ENCODE measurements around the gene LCN10.
"Not testable (repeated sequence)": the region's sequence is repeated elsewhere in the genome, so short reads cannot be mapped to it uniquely, and the experiment has no call there.

LCN10 gene

DNA sequence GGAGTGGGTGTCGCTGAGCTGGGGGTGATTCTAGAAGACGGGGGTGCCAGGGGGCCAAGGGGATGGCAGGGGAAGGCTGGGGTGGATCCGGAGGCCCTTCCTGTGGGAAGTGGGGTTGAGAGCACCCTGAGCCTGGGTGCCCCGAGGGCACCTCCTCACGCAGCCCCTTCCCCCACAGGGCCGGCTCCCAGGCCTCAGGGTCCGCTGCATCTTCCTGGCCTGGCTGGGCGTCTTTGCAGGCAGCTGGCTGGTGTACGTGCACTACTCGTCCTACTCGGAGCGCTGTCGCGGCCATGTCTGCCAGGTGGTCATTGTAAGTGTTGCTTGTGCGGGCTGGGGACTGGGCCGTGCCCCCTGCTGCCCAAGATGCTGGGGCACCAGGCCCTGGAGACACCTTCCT, 25.3 kb downstream of the LCN10 start:
- DNase-seq, result no peak

DNA sequence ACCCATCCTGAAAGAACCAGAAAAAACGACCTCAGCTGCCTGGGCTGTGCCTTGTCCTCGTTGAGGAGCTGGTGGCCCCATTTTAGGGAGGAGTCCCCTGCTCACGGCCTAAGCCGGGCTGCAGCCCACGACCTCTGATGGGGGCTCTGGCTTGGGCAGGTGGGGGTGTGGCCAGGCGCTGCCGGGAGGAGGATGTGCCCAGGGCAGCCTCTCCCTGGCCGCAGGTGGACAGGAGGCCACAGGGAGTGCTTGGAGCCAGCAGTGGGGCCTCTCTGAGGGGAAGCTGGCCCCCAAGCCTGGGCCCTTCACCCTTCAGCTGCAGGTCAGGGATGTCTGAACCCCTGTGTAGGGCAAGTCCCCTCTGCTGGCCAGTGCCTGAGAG, 27.9 kb downstream of the LCN10 start:
- DNase-seq, result no peak

DNA sequence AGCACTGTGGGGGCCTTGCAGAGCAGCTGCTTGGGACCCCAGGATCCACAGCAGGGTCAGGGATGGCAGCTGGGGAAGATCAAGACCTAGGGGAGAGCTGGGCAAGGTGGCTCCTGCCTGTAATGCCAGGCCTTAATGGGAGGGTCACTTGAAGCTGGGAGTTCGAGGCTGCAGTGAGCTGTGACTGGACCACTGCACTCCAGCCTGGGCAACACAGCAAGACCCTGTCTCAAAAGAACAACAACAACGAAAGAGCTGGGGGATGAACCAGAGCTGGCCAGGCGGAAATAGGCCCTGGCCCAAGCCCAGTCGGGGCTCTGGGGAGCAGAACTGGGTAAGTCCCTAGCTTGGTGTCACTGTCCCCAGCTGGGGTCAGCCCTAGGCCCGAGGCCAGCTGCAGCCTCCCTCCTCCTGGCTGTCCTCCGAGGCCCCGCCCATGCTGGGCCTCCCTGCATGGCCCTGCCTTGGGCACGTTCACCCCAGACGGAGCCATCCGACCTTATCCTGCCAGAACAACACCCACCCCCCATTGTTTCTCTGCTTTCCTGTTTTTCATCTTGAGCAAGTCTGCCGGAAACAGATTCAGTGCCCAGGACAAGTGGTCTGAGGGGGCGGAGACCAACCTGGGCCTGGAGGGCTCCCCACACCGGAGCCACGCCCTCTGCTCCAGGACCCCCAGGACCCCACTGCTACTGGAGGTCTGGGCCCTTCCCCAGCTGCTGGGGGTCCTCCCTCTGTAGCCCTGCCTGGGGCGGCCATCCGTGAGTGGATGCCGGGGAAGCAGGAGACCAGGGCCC, 28.4 kb downstream of the LCN10 start:
- DNase-seq, result no peak

DNA sequence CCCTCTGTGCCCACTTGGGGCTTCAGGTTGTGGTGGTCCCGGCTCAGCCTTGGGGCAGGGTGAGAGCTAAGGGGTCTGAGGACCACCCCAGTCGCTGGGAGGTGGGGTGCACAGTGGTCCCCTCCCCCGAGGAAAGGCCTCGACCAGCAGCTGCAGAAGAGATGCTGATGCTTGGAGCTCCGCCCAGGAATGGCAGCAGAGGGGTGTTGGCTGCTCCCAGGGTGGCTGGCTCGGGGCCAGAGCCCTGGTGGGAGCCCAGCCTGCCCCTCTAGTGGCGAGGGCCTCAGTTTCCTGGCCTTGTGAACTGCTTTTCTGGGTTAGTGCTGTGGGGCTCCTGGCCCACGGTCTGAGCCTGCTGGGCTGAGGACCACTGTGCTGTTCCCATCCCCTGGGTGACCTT, 29.2 kb downstream of the LCN10 start:
- no peak for DNase-seq

DNA sequence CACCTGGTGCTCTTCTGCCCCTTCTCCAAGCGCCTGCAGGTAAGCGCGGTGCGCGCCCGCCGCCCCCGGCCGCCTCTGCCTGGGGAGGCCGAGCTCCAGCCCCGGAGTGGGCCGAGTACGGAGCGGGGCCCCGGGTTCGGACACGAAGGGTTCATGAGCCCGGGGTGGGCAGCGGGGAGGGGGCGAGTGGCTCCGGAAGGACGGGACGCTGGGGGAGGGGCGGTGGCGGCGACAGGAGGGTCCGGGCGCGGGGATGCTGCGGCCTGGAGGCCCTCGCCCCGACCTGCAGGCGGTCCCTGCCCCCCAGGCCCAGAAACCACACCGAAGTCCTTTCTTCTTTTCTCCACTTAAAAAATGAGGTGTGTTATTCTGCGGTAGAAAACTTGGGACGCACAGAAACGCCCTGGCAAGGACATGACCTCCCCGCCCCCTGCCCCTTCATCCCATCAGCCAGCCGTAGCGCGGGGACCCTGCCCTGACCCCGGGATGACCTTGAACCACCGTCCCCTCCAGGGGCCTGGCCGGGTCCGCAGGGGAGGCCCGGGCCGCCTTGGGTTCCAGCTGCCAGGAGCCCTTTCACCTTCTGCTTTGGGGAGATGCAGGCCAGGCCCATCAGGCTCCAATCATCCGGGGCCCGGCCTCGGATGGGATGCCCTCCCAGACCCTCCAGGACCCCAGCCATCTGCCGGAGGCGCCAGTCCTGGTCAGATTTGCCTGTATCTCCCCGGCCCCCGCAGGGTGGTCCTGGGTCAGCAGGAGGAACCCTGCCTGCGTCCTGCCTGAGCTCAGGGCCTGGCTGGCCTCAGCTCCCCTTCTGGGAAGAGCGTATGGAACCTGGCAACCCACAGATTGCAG, 29.8 kb downstream of the LCN10 start:
- no peak for DNase-seq

DNA sequence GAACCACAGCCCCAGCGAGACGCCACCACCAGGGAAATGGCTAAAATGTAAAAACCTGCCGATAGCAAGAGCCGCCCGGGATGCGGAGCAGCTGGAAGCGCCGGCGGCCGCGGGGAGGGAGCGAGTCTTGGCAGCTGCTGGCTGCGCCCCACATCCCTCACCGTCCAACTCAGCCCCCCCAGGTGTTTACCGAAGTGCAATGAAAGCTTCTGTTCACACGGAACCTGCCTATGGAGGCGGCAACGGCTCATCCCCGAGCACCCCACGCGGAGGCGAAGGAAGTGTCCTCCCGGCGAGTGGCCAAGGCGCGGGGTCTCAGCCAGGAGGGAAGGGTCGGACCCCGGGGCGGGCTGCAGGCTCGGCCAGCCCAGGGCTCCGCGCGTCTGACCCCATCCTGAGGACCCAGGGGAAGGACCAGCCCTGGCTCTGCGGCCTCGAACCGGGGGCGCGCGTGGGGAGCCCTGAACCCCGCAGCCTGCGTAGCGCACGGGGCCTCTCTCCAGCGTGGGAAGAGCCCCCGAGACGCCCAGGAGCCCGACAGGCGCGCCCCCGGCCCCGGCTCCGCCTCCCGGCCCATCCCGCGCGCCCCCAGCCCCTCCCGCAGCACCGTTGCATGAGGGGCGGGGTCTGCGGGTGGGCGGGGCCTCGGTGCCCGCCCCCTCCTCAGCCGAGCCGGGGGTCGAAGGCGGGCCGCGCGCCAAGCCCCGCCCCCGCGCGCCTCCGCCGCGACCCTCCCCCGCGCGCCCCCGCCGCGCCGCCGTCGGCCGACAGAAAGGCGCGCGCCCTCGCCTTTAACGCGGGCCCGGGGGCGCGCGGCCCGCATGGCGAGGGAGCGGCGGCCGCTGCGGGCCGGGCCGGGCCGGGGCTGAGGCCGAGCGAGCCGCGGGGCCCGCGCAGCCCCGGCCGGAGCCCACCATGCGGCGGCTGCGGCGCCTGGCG, 30.7 kb downstream of the LCN10 start, which contains the start of gene DIPK1B:
Gene DIPK1B (plus strand): TSS at position 822 of the 939 bp plus-strand sequence. CDS start 94 bp downstream, at position 916.
- no peak for DNase-seq

DNA sequence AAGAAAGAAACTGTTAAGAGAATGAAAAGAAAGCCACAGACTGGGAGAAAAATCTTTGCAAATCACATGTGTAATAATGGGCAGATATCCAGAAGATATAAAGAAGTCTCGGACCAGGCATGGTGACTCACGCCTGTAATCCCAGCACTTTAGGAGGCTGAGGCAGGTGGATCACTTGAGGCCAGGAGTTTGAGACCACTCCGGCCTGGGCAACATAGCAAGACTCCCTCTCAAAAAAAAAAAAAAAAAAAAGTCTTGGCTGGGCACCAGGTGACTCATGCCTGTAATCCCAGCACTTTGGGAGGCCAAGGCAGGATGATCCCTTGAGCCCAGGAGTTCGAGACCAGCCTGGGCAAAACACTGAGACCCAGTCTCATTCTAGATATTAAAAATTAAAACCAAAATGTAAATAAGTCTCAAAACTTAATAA, 31.5 kb downstream of the LCN10 start:
- DNase-seq, result not testable (repeated sequence)

DNA sequence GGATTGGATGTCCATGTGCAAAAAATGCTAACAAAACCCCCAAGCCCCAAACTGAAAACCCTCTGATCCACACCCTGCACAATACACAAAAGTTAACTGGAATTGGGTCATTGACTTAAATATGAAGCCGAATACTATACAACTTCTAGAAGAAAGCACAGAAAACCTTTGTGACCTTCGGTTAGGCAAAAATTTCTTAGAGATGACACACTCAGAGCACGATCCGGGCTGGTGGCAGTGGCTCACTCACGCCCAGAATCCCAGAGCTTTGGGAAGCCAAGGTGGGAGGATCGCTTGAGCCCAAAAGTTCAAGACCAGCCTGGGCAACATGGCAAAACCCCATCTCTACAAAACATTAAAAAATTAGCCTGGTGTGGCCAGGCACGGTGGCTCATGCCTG, 32.2 kb downstream of the LCN10 start:
- no peak for DNase-seq

DNA sequence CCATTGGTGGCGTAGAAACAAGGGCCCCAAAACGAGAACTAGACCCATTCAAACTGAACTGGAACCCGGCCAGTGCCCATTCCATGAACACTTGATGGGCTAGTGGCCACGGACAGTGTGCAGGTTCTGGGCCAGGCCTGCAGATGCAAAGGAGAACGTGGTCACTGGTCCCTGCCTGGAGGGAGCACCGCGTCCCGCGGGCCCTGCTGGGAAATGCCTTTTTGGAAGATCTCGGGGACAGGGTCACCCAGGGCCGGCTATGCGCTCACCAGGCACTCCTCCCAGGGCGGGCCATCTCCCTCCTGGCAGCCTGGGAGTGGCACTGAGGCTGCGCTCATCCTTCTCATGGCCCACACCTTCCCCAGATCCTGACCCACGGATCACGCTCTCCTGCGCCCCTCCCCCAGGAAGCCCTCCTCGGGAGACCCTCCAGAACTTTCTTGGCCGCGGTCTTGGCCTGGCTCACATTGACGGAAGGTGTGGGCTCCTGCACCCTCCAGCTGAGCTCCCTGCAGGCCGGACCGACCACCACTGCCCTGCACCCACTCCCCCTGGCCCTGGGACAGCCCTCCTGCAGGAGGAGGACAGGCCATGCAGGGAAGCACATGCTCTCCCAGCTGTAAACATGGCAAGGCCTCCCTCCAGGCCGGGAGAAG, 33.2 kb downstream of the LCN10 start:
- no peak for DNase-seq

DNA sequence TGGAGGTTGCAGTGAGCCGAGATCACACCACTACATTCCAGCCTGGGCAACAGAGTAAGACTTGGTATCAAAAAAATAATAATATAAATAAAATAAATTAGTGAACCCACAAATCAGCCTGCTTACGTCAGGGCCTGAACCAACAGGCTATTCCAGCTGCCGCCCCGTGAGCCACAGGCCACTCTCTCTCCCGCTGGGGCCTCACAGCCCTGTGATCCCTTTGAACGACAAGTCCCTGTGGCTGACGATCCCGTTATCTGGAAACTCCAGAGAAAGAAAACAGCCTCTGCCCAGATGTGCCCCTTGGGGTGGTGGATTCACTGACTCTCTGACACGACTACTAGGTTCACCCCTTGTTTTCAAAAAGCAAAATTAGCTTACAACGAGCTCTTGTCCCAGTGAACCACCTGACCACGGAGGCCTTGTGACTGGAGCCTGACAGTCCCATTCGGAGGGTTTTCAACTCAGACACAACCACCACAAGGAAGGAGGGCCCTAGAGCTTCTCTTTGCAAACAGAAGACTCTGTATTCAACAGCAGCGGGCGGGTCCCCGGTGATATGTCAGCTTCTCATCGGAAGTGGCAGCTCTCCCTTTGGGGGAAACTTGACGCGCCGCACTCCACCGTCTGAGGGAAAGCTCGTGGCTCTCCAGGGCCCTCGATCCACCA, 34.8 kb downstream of the LCN10 start:
- no peak for DNase-seq

DNA sequence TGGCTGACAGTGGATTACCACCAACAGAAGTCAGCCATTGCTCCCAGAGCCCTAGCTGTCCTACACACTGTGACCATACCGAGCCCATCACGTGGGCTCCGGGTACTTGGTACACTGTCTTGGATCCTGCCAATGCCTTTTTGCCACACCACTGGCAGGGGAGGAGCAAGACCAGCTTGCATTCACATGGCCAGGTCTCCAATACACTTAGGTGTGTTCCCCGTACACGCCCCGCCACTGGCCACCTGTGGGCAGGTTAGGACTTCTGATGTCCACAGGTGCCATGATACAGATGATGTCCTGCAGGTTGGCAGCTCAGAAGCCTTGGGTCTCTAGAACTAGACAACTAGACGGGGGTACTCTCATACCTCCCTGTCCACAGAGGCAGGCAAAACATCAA, 35.7 kb downstream of the LCN10 start:
- DNase-seq, result no peak

DNA sequence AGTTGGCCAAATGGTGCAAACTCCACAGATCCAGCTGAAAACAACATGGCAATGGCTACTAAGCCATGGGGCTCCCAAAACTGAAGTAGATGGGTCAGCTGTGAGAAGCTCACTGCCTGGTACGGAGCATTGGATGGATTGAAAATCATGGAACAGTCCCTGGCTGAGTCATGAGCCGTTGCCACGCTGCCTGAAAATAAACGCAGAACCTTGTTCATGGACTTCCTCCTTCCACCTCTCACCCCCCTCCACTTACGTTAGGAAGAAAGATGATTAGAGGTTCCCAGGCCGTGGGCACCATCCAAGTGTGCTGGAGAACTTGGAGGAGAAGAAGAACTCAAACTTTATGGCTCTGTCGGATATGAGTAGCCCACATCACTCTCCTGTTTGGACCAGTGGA, 37.2 kb downstream of the LCN10 start:
- no peak for DNase-seq

DNA sequence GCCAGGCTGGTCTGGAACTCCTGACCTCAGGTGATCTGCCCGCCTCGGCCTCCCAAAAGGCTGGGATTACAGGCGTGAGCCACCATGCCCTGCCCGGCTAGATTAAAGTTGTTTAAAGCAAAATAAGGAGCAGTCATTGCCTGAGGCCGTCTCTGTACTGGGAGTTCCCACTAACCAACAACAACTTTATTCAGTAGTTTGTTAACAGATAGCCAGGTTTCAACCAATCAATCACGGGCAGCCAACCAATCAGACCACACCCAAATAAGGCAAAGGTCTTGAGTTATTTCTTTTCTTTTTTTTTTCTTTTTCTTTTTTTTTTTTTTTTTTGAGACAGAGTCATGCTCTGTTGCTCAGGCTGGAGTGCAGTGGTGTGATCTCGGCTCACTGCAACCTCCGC, 38.0 kb downstream of the LCN10 start:
- DNase-seq, result not testable (repeated sequence)

DNA sequence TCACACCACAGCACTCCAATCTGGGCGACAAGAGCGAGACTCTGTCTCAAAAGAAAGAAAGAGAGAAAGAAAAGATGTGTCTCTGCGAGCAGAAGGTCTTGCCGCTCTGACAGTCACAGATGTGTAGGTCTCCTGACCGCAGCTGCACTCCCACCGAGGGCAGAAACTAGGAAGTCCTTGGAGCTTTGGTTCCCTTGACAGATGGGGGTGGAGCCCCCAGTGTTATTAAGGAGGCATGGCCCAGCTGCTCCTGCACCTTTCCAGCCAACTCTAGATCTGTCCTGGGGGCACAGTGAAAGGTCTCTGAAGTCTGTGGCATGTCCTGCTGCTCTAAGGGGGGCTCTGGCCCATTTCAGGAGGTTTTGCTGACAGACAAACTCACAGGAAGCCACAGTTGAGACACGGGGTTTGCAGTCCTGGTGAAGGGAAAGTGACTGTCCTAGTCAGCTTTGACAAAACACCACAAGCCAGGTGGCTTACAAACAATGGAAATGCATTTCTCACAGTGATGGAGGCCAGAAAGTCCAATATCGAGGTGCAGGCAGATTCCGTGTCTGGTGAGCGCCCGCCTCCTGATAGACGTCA, 39.4 kb downstream of the LCN10 start:
- no peak for DNase-seq

DNA sequence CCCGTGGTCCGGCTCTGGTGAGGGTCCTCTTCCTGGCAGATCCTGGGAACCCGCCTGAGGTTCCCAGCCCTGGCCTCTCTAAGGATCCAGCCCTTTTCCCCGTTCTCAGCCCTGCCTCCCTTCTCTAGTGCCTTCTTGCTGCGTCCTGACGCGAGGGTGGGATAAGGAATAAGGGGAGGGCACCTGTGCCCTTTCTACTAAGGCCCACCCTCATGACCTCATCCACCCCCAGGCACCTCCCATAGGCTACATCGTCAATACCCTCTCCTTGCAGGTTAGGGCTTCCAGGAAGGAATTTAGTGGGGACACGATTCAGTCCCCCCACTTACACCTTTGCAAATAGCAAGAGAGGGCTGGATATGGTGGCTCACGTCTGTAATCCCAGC, 41.1 kb downstream of the LCN10 start:
- DNase-seq, result no peak

DNA sequence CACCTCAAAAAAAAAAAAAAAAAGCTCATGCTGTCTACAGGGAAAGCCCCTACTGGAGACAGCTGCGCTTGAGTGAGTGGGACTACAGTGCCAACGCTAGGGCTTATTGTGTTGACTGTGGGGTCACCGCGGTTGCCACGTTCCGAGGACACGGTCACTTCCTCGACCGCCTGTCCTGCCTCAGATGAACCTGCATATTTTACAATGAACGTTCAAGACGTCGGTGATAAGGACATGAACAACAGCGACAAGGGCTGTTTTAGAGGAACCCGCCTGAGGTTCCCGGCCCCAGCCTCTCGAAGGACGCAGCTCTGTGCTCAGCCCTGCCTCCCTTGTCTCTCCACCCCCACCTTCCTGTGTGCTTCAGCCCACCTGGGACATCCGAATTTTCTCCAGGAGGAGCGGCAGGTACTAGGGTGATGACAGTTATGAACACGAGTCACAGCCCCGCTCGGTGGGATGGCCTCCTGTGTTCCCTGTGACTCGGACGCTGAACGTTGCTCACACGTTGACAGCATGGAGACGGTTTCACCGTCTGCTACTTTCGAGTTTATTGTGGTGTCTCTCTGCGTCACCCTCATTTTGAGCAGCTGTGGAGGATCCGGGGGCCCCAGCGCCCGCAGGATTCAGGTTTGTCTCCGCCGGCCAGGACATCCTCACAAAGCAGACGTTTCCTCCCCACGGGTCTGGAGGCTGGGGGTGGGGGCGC, 41.6 kb downstream of the LCN10 start:
- no peak for DNase-seq

DNA sequence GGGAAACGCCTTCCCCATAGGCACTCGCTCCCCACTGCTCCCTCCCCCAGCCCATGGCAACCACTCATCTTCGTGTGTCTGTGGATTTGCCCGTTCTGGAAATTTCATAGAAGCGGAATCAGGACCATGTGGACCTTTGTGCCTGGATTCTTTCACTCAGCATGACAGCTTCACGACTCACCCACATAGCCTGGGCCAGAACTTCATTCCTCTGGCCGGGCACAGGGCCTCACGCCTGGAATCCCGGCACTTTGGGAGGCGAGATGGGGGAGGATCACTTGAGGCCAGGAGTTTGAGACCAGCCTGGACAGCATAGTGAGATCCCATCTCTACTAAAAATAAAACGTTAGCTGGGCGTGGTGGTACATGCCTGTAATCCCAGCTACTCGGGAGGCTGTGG, 42.4 kb downstream of the LCN10 start:
- no peak for DNase-seq

DNA sequence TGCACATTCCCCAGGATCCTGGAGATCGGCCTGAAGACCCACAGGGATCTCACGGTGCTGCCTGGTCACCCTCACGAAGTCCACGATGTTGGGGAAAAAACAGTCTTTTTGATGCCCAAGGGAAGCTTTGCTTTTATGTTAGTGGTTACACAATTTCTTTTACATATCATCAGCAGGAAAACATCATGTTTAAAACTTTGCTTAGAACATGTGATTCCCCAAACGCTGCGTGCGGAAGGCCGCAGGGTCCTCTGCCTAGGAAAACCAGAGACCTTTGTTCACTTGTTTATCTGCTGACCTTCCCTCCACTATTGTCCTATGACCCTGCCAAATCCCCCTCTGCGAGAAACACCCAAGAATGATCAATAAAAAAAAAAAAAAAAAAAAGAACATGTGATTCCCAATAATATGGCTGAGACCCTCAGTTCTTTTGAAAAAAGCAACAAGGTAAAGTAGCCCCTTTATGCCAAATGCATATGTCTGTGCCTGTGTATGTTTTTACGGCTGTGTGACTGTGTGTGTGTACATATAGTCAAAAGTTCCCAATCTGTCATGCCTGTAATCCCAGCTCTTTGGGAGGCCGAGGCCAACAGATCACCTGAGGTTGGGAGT, 44.0 kb downstream of the LCN10 start:
- no peak for DNase-seq

DNA sequence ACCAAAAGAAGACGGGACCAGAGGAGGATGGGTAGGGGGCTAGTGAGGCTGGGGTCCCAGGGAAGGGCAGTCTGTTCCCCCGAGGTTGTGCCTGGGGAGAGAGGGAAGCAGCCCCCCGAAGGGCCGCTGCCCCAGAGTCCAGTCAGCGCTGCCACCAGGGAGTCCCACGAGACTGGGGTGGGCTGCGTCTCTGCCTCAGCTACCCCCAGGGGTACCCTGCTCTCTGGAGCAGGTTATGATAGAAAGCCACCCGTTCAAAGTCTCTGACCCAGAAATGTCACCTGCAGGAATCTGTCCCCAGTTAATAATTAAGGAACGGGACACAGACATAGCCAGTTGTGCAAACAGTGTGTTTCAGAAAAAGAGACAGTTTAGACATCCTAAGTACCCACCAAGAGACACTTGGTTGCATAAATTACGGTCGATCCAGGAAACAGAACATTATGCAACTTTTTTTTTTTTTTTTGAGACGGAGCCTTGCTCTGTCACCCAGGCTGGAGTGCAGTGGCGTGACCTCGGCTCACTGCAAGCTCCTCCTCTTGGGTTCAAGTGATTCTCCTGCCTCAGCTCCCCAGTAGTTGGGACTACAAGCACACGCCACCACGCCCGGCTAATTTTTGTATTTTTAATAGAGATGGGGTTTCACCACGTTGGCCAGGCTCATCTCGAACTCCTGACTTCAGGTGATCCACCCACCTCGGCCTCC, 44.8 kb downstream of the LCN10 start:
- DNase-seq, result no peak
